Sigmoid colon (tissue), 7 donors: ENCODE data around the gene HDHD3. TPM values are rescaled to one million over a fixed set of nuclear protein-coding genes. Genes with fewer than 3 reads are reported as not detected.
"Not testable (repeated sequence)": the region's sequence is repeated elsewhere in the genome, so short reads cannot be mapped to it uniquely, and the experiment has no call there.

Experiments used
- DNase-seq: peaks from one replicate; pipeline ENCODE4 v3.0.0-alpha.2; 2019
- H3K27ac ChIP-seq, 4 donors: fragments of 200-600 bp; sonication (generic); one replicate each; pipeline ENCODE4 v1.5.1; 2016 to 2019; ENCODE audit warnings: mild to moderate bottlenecking in 1 of 4
- H3K27me3 ChIP-seq, 3 donors: fragments of 200-600 bp; sonication (generic); one replicate each; pipeline ENCODE4 v1.5.1; 2019; ENCODE audit warnings: mild to moderate bottlenecking in 1 of 3
- H3K36me3 ChIP-seq, 4 donors: fragments of 200-600 bp; sonication (generic); one replicate each; pipeline ENCODE4 v1.5.1; 2016 to 2019
- H3K4me1 ChIP-seq, 4 donors: fragments of 200-600 bp; sonication (generic); one replicate each; pipeline ENCODE4 v1.5.1; 2017 to 2019
- H3K4me3 ChIP-seq, 4 donors: fragments of 200-600 bp; sonication (generic); one replicate each; pipeline ENCODE4 v1.5.1; 2017 to 2019; ENCODE audit warnings: mild to moderate bottlenecking in 2 of 4, moderate library complexity in 1 of 4
- H3K9me3 ChIP-seq, 4 donors: fragments of 200-600 bp in 3 of 4; sonication (generic) in 3 of 4; one replicate each; pipeline versions ENCODE4 v1.5.1 to v1.6.1; 2013 to 2019
- EP300 ChIP-seq, 4 donors: sonication (generic); formaldehyde crosslinking; IDR thresholded peaks; one replicate each; pipeline ENCODE4 v1.6.1; 2017; ENCODE audit warnings: antibody characterized with exemption in 4 of 4
- POLR2A ChIP-seq, 2 donors: fragments of 450-650 bp; IDR thresholded peaks; one replicate each; pipeline ENCODE4 v1.6.1; 2016; ENCODE audit warnings: antibody characterized with exemption in 2 of 2, mild to moderate bottlenecking in 2 of 2, moderate library complexity in 2 of 2
- POLR2AphosphoS5 ChIP-seq, 4 donors: sonication (generic); formaldehyde crosslinking; IDR thresholded peaks; one replicate each; pipeline ENCODE4 v1.6.1; 2017; ENCODE audit warnings: antibody characterized with exemption in 4 of 4
- WGBS, 2 donors: extraction: QIAGEN DNeasy Blood & Tissue Kit; methylation state at CpG; one replicate each; pipeline ENCODE4 v1.1.7; 2013; 5-methylcytosine and 5-hydroxymethylcytosine counted together
- intact Hi-C: fragments of 100-400 bp; cut with DNase I; formaldehyde crosslinking; loops from one replicate; pipeline ENCODE4 v1.15.1; 2023
- polyA plus RNA-seq, 3 donors: library from polyadenylated mRNA; stranded (reverse); fragments of 200-250 nt; gene quantifications; one replicate each; pipeline ENCODE4 v1.2.3, GENCODE V29; 2013
- total RNA-seq, 4 donors: library from RNA; depleted of rRNA; stranded (reverse); fragments of >200 nt; gene quantifications; one replicate each; pipeline ENCODE4 v1.1.0, GENCODE V29; 2016
- TF ChIP-seq, protein P1 (sequence below), 4 experiments: fragments of 450-650 bp in 3 of 4; fragments of 200-600 bp in 1 of 4; IDR thresholded peaks; one replicate each; pipeline ENCODE4 v1.5.1; 2016 to 2019; ENCODE audit warnings: antibody characterized with exemption in 4 of 4, mild to moderate bottlenecking in 3 of 4, moderate library complexity in 2 of 4
- donor health status: healthy with polysubstance abuse.
- donor health status: Bipolar disorder and iron deficiency.
- donor health status: healthy.

The HDHD3 gene
- total and polyA plus RNA-seq, 7 donors, result 16.4 to 158 (median 34.6) TPM

DNA sequence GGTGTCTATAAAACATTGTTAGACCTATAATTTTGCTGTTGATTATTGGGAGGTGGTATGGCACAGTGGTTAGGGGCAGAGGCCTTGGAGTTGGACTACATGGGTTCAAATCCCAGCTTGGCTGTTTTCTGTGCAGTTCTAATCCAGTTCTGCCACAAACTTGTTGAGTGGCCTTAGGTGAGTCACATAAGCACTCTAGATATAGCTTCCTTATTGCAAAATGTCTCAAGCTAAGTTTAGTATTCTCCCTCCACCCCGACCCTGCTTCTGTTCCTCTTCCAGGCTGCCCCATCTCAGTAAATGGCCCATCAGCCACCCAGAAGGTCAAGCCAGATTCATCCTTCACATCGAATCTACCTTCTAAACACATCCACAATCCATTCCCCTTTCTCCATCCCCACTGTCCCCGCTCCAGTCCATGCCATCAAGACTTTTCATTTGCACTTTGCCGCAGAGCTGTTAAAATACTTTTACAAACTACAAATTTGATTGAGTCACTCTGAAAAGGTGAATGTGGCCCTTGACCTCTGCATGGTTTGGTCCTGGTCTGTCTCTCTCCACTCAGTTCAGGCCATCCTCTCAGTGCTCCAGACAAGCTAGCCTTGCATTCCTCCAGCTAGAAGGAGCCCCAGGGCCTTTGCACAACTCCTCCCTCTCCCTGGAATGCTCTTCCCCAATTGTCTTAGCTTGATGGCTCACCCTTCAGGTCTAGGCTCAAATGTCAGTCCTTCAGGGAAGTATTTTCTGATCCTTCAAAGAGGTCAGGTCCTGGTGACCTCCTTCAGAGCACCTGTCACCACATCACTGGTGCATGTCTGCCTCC is 10.0 kb upstream of the HDHD3 start:
- Histone ChIP-seq H3K9me3 (no peaks in the 10 kb centered on the region), H3K4me1 (no peaks in the 10 kb centered on the region), H3K4me3 (no peak overlapping the region), H3K27ac (no peak overlapping the region), H3K36me3 (peaks cover 27 to 57% (median 41%) of the 10 kb centered on the region in 4 donors), H3K27me3 (no peaks in the 10 kb centered on the region)
- WGBS, 2 donors, result 72 to 88% methylated on average over 4 of the region's 4 CpGs
- intact Hi-C loops, result no loop called here
- no peak for DNase-seq
- TF ChIP-seq POLR2AphosphoS5 (IDR thresholded peaks at IDR 0.05) (no peak), EP300 (IDR thresholded peaks at IDR 0.05) (no peak), POLR2A (IDR thresholded peaks at IDR 0.05) (no peak)
- TF ChIP-seq, protein P1, sequence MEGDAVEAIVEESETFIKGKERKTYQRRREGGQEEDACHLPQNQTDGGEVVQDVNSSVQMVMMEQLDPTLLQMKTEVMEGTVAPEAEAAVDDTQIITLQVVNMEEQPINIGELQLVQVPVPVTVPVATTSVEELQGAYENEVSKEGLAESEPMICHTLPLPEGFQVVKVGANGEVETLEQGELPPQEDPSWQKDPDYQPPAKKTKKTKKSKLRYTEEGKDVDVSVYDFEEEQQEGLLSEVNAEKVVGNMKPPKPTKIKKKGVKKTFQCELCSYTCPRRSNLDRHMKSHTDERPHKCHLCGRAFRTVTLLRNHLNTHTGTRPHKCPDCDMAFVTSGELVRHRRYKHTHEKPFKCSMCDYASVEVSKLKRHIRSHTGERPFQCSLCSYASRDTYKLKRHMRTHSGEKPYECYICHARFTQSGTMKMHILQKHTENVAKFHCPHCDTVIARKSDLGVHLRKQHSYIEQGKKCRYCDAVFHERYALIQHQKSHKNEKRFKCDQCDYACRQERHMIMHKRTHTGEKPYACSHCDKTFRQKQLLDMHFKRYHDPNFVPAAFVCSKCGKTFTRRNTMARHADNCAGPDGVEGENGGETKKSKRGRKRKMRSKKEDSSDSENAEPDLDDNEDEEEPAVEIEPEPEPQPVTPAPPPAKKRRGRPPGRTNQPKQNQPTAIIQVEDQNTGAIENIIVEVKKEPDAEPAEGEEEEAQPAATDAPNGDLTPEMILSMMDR (IDR thresholded peaks at IDR 0.05), result no peak

GRCh38 chr9:113381909-113382411 is 5.2 kb upstream of the HDHD3 start:
- intact Hi-C loops, result no loop called here
- H3K9me3 ChIP-seq, result no peaks in the 10 kb centered on the region
- DNase-seq, result no peak
- H3K27ac ChIP-seq, result no peak overlapping the region
- H3K4me1 ChIP-seq, result peaks cover 0 to 4% (median 1%) of the 10 kb centered on the region in 4 donors
- no peaks in the 10 kb centered on the region for H3K27me3 ChIP-seq
- peaks cover 0 to 9% (median under 1%) of the 10 kb centered on the region in 4 donors for H3K36me3 ChIP-seq
- TF ChIP-seq POLR2AphosphoS5 (IDR thresholded peaks at IDR 0.05) (no peak), POLR2A (IDR thresholded peaks at IDR 0.05) (no peak), EP300 (IDR thresholded peaks at IDR 0.05) (no peak)
- TF ChIP-seq, protein P1 (IDR thresholded peaks at IDR 0.05), result no peak
- WGBS, 2 donors, result 19 to 67% methylated on average over 8 of the region's 8 CpGs
- H3K4me3 ChIP-seq, result no peak overlapping the region

DNA sequence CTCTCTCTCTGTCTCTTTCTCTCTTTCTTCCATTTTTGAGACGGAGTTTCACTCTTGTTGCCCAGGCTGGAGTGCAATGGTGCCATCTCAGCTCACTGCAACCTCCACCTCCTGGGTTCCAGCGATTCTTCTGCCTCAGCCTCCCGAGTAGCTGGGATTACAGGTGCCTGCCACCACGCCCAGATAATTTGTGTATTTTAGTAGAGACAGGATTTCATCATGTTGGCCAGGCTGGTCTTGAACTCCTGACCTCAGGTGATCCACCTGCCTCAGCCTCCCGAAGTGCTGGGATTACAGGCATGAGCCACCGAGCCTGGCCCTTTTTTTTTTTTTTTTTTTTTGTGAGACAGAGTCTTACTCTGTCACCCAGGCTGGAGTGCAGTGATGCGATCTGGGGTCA is 4.7 kb upstream of the HDHD3 start:
- 23 to 69% methylated on average over 7 of the region's 7 CpGs for WGBS, 2 donors
- H3K36me3 ChIP-seq, H3K4me3 ChIP-seq, H3K9me3 ChIP-seq, intact Hi-C loops, H3K4me1 ChIP-seq, H3K27ac ChIP-seq, H3K27me3 ChIP-seq: not testable (repeated sequence)
- peak; percentile 37 for DNase-seq

DNA sequence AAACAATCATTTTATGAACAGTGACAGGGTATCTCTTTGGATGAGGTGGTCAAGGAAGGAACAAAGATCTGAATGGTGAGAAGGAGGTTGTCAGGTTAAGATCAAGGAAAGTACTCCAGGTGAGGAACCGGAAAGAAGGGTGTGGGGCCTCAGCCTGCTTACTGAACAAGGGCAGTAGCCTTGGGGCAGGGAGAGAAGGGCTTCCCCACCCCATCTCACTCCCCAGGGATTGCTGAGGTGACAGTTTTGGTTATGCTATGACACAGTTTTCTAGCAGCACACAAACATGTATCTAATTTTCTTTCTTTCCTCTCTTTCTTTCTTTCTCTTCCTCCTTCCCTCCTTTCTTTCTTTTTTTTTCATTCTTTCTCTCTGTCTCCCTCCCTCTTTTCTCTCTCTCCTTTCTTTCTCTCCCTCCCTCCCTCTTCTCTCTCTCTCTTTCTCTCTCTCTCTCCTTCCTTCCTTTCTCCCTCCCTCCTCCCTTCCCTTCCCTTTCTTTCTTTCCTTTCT is 4.1 kb upstream of the HDHD3 start:
- Histone ChIP-seq H3K9me3 (no peaks in the 10 kb centered on the region), H3K36me3 (no peaks in the 10 kb centered on the region), H3K27me3 (no peaks in the 10 kb centered on the region), H3K4me3 (no peak overlapping the region), H3K4me1 (peaks cover 0 to 9% (median 5%) of the 10 kb centered on the region in 4 donors), H3K27ac (no peak overlapping the region)
- no peak for DNase-seq
- intact Hi-C loops, result no loop called here
- WGBS, 2 donors, result 15 to 44% methylated on average over 1 of the region's 1 CpG
- TF ChIP-seq POLR2A (IDR thresholded peaks at IDR 0.05) (no peak), EP300 (IDR thresholded peaks at IDR 0.05) (no peak), POLR2AphosphoS5 (IDR thresholded peaks at IDR 0.05) (no peak)
- TF ChIP-seq, protein P1 (IDR thresholded peaks at IDR 0.05), result no peak

DNA sequence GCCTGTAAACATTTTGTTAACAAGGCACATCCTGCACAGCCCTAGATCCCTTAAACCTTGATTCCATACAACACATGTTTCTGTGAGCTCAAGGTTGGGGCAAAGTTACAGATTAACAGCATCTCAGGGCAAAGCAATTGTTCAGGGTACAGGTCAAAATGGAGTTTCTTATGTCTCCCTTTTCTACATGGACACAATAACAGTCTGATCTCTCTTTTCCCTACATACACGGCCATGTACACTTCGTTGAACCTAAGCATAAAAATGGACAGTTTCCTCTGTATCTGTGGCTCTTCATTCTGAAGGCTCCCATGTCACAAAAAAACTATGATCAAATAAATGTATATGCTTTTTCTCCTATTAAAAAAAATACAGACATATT is 3.0 kb upstream of the HDHD3 start:
- H3K27ac ChIP-seq, result not testable (repeated sequence)

DNA sequence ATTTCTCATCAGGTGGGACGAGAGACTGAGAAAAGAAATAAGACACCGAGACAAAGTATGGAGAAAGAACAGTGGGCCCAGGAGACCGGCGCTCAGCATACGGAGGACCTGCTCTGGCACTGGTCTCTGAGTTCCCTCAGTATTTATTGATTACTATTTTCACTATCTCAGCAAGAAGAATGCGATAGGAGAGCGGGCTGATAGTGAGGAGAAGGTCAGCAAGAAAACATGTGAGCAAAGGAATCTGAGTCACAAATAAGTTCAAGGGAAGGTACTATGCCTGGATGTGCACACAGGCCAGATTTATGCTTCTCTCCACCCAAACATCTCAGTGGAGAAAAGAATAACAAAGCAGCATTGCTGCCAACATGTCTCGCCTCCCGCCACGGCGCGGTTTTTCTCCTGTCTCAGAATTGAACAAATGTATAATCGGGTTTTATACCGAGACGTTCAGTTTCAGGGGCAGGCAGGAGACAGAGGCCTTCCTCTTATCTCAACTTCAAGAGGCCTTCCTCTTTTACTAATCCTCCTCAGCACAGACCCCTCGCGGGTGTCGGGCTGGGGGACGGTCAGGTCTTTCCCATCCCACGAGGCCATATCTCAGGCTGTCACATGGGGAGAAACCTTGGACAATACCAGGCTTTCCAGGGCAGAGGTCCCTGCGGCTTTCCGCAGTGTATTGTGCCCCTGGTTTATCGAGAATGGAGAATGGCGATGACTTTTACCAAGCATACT is 2.5 kb upstream of the HDHD3 start:
- H3K27me3 ChIP-seq, DNase-seq, H3K27ac ChIP-seq, H3K4me3 ChIP-seq, H3K9me3 ChIP-seq, H3K36me3 ChIP-seq, intact Hi-C loops: not testable (repeated sequence)
- peaks cover 0 to 21% (median 12%) of the 10 kb centered on the region in 4 donors for H3K4me1 ChIP-seq
- WGBS, 2 donors, result 51 to 71% methylated on average over 24 of the region's 24 CpGs

More for the DNA sequence above, 3.0 kb upstream of the HDHD3 start:
- H3K27me3 ChIP-seq, DNase-seq, intact Hi-C loops, H3K4me3 ChIP-seq, H3K9me3 ChIP-seq, H3K36me3 ChIP-seq: not testable (repeated sequence)
- peaks cover 0 to 20% (median 12%) of the 10 kb centered on the region in 4 donors for H3K4me1 ChIP-seq
- WGBS, 2 donors, result 32 to 77% methylated on average over 2 of the region's 2 CpGs
